Raji (cell line): Measurements from ENCODE around the gene WFDC12.

Source experiments
- POLR2A ChIP-seq: IDR thresholded peaks from 2 replicates; pipeline ENCODE4 v1.6.1; 2011; ENCODE audit warnings: low read depth, low read length, control low read depth; ENCODE audit not compliant: insufficient read depth

The WFDC12 gene

DNA sequence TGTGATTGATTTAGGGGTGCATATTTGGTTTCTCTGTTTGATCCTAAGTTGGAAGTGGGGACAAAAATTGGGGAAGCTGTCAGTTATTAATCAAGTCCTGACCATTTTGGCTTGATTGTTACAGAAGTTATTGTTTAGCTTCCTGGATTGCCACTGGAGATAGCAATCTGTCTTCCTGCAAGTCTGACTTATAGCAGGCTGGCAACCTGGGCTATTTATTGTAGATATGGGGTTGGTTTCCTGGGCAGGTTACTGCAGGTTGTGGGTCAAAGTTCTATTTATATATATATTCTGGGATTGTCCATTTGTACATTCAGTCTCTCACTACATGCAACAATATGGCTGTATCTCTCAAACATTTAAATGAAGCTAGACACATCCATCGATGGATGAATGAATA, 41.1 kb downstream of the WFDC12 start:
- no peak for TF ChIP-seq POLR2A

DNA sequence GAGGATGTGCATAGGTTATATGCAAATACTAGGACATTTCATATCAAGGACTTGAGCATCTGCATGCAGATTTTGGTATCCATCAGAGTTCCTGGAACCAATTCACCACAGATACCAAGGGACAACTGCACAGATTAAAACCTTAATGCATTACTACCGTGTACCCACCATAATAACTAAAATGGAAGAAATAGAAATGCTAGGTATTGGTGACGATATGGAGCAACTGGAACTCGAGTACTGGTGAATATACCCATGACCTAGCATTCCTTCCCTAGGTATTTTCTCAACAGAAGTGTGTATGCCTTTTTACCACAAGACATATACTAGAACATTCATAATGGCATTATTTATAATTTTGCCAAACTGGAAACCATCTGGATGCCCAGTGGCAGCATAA, 41.8 kb downstream of the WFDC12 start:
- TF ChIP-seq POLR2A, result no peak

DNA sequence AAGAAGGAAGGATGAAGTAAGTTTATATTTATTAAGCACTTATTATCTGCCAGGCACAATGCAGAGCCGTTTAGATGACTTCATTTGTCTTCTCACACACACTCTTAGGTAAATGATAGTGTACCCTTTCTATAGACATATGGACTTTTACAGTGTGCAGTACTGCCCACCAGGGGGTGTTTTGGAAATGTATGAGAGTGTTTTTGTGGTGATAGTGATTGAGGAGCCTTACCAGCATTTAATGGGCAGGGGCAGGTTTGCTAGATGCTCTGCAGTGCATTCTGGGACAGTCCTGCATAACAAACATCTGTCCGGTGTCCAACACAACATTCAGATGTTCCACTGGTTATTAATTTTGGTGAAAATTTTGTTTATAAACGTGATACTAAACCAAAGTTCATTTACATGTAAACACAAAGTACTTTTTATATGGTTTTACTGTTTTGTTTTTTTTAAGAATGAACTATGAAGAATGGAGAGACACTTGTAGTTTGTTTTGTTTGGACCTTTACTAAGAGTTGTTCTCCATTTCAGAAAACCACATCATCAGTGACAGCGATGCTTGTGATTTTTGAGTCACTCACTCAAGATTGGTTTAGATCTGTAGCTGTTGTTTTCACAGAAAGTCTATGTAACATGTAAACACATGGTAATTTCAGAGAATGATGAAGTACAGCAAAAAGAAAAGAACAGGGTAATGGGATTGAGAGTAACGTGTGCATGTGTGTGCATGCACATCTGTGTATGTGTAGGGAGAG, 43.2 kb downstream of the WFDC12 start:
- TF ChIP-seq POLR2A, result no peak

DNA sequence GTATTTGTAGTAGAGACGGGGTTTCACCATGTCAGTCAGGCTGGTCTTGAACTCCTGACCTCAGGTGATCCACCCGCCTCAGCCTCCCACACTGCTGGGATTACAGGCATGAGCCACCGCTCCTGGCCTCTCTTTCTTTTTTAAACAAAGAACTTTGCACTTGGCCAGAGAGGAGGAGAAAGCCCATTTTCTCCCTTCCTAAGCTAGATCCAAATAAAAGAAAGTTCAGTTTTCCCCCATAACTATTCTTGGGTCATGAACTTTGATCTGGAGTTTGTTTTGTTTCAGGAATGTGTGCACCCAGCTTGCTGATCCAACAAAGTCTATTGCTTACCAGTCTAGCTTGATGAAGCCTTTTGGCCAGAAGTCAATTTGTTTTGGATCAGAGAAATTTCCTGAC, 46.7 kb downstream of the WFDC12 start:
- TF ChIP-seq POLR2A, result no peak
